C4-2B (cell line): ENCODE results near the gene TMEM135.
"Not testable (repeated sequence)": the region's sequence is repeated elsewhere in the genome, so short reads cannot be mapped to it uniquely, and the experiment has no call there.

Experiments
- H3K27ac ChIP-seq: fragments of 450-650 bp; 2 replicates; pipeline ENCODE4 v1.5.1; 2017
- ZFX ChIP-seq: fragments of 450-650 bp; IDR thresholded peaks from 2 replicates; pipeline ENCODE4 v1.6.1; 2017
- TF ChIP-seq, protein P1 (sequence below): fragments of 450-650 bp; conservative IDR thresholded peaks from 2 replicates; pipeline ENCODE4 v1.5.1; 2017; ENCODE audit warnings: mild to moderate bottlenecking

The TMEM135 gene

DNA sequence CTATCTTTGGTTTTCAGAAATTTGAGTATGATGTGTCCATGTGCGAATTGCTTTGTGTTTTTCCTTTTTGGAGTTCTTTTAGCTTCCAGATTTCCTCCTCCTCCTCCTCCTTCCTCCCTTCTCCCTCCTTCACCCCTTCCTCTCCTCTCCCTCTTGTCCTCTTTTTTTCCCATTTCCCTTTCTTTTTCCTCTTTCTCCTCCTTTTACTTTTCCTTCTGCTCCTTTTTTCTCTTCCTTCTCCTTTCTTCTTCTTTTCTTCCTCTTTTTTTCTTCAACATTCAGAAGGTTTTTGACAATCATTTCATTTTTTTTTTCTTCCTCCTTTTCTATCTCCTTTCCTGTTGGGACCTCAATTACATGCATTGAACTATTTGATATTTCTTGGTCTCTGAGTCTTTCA lies 104.9 kb downstream of the TMEM135 start:
- TF ChIP-seq, protein P1, sequence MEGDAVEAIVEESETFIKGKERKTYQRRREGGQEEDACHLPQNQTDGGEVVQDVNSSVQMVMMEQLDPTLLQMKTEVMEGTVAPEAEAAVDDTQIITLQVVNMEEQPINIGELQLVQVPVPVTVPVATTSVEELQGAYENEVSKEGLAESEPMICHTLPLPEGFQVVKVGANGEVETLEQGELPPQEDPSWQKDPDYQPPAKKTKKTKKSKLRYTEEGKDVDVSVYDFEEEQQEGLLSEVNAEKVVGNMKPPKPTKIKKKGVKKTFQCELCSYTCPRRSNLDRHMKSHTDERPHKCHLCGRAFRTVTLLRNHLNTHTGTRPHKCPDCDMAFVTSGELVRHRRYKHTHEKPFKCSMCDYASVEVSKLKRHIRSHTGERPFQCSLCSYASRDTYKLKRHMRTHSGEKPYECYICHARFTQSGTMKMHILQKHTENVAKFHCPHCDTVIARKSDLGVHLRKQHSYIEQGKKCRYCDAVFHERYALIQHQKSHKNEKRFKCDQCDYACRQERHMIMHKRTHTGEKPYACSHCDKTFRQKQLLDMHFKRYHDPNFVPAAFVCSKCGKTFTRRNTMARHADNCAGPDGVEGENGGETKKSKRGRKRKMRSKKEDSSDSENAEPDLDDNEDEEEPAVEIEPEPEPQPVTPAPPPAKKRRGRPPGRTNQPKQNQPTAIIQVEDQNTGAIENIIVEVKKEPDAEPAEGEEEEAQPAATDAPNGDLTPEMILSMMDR: no peak
- TF ChIP-seq ZFX: no peak
- no peak overlapping the region for H3K27ac ChIP-seq

DNA sequence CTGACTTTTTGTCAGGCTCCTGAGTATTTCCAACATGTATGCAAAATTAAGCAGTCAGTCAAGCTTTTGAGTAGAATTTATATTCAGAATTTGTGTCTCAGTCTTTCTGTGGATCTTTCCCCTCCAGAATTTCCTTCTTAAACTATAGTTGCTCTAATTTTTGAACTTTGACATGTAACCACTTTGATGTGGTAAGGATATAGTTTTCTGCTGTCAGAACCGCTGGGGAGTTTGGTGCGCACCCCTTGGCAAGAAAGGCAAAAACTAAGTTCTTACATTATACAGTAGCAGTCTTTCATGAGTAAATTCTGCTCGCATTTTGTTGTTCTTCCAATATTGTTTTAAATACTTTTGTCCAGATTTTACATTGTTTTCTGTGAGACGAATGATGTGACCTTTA lies 105.9 kb downstream of the TMEM135 start:
- TF ChIP-seq, protein P1: no peak
- TF ChIP-seq ZFX: no peak
- H3K27ac ChIP-seq: no peak overlapping the region

DNA sequence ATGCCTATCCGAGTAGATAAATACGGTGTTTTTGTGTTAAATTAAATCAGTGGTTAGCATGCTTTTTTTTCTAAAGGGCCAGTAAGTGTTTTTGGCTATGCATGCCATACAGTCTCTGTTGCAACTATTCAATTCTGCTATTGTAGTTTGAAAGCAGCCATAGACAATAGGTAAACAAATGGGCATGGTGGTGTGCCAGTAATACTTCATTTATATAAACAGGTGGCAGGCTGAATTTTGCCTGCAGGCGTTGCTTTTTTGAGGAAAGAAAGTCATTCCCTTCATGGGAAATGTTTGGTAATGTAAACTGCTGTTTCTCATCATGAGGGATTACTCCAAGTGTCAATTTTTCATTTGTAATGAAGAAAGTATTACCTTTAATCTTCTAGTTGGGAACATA lies 106.5 kb downstream of the TMEM135 start:
- TF ChIP-seq ZFX: no peak
- TF ChIP-seq, protein P1: no peak
- H3K27ac ChIP-seq: no peak overlapping the region

DNA sequence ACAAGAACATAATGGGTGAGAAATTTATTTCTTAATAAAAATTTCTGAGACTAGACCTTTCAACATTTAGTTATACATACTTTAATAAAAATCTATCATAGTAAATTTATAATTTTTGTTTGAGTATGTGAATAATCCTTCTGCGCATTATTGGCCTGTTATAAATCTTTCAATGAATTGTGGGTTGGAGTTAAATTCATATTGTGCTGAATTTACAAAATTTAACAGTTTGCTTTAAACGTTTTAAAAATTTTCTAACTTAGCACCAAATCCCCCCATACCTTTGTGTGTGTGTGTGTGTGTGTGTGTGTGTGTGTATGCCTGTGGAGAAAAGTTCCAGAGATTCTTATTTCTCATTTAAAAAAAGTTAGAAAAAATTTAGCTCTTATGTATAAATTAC lies 111.0 kb downstream of the TMEM135 start:
- no peak overlapping the region for H3K27ac ChIP-seq

DNA sequence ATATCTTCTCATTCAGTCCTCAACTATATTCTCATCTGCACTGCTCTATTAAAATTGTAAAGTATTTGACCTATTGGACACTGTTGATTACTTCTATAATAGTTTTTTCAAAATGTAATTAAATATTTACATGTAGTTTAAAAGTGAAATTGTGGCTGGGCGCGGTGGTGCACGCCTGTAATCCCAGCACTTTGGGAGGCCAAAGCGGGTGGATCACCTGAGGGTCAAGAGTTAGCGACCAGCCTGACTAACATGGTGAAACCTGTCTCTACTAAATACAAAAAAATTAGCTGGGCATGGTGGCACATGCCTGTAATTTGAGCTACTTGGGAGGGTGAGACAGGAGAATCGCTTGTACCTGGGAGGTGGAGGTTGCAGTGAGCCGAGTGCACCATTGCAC lies 112.0 kb downstream of the TMEM135 start:
- H3K27ac ChIP-seq: not testable (repeated sequence)

More for the DNA sequence above, 111.0 kb downstream of the TMEM135 start:
- TF ChIP-seq, protein P1: no peak
- TF ChIP-seq ZFX: no peak

DNA sequence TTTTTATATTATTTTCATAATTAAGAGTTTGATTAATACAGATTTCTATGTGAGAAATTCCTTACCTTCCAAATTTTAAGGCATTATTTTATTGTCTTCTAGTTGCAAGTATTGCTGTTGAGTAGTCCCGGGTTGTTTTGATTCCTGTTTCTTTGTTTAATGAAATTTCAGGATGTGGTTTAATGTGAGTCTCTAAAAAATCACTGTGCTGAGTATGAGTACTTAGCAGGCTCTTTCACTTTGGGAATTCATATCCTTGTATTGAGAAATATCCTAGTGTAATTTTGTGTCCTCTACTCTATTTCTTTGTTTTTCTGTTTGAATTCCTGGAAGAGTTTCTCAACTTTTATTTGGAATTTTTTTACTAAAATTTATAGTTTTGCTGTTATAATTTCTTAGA lies 113.2 kb downstream of the TMEM135 start:
- no peak for TF ChIP-seq ZFX
- TF ChIP-seq, protein P1: no peak
- H3K27ac ChIP-seq: no peak overlapping the region

DNA sequence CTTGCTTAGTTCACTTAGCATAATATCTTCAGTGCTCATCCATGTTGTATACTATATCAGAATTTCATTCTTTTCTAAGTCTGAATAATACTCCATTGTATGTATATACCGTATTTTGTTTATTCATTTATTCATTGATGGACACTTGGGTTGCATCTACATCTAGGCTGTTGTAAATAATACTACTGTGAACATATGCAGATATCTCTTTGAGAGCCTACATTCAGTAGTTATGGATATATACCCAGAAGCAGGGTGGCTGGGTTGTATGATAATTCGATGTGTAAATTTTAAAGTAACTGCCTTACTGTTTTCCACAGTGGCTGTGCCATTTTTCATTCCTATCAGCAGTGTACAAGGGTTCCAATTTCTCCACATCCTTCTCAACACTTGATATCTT lies 116.5 kb downstream of the TMEM135 start:
- TF ChIP-seq, protein P1: no peak
- no peak for TF ChIP-seq ZFX
- no peak overlapping the region for H3K27ac ChIP-seq

DNA sequence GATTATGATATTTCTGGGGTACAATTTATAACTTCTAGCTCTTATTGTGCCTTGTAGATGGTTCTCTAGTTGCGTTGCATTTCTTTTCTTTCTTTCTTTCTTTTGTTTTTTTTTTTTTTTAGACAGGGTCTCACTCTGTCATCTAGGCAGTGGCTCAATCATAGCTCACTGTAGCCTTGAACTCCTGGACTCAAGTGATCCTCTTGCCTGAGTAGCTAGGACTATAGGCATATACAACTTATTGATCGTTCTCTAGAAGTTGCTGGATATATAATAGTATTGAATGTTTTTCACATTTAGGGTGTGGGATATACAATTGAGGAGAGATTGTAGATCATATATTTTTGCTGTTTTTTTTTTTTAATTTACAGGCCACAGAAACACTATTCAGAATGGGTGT lies 119.2 kb downstream of the TMEM135 start:
- TF ChIP-seq, protein P1: no peak
- no peak for TF ChIP-seq ZFX
- H3K27ac ChIP-seq: no peak overlapping the region

DNA sequence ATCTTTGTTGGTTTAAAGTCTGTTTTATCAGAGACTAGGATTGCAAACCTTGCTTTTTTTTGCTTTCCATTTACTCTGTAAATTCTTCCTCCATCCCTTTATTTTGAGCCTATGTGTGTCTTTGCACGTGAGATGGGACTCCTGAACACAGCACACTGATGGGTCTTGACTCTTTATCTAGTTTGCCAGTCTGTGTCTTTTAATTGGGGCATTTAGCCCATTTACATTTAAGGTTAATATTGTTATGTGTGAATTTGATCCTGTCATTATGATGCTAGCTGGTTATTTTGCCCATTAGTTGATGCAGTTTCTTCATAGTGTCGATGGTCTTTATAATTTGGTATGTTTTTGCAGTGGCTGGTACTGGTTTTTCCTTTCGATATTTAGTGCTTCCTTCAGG lies 131.3 kb downstream of the TMEM135 start:
- H3K27ac ChIP-seq: not testable (repeated sequence)
